ENCODE data around the gene TMEM108. TPM values are rescaled to one million over a fixed set of nuclear protein-coding genes. Genes with fewer than 3 reads are reported as not detected.

Gene TMEM108
- total RNA-seq, 4 donors from 2014 or later, result 0.21 to 1.5 TPM; not detected in 2

DNA sequence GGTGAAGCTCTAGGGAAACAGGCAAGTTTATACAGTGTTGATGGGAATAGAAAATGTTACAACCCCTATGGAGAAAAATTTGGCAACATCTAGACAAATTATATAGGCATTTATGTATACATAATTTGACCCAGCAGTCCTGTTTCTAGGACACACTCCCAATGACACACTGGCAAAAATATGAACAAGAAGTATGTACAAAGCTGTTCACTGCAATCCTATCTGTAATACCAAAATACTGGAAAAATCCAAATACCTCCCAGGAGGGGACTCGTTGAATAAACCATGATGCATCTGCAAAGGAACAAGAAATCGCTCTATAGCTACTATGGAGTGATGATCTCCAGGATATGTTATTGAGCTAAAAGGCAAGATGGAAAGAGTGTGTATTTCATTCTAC is 370.2 kb downstream of the TMEM108 start:
- WGBS, 2 donors, result 75 to 86% methylated on average over 2 of the region's 2 CpGs
- TF ChIP-seq POLR2A (IDR thresholded peaks at IDR 0.05) (no peak), EP300 (IDR thresholded peaks at IDR 0.05) (no peak)
- TF ChIP-seq, protein P1, sequence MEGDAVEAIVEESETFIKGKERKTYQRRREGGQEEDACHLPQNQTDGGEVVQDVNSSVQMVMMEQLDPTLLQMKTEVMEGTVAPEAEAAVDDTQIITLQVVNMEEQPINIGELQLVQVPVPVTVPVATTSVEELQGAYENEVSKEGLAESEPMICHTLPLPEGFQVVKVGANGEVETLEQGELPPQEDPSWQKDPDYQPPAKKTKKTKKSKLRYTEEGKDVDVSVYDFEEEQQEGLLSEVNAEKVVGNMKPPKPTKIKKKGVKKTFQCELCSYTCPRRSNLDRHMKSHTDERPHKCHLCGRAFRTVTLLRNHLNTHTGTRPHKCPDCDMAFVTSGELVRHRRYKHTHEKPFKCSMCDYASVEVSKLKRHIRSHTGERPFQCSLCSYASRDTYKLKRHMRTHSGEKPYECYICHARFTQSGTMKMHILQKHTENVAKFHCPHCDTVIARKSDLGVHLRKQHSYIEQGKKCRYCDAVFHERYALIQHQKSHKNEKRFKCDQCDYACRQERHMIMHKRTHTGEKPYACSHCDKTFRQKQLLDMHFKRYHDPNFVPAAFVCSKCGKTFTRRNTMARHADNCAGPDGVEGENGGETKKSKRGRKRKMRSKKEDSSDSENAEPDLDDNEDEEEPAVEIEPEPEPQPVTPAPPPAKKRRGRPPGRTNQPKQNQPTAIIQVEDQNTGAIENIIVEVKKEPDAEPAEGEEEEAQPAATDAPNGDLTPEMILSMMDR (IDR thresholded peaks at IDR 0.05), result no peak
- Histone ChIP-seq H3K27ac (no peak overlapping the region), H3K27me3 (peaks cover 0 to 3% of the 10 kb centered on the region in 2 donors), H3K4me1 (peaks cover 0 to 10% (median 3%) of the 10 kb centered on the region in 4 donors), H3K4me3 (no peak overlapping the region), H3K36me3 (no peaks in the 10 kb centered on the region), H3K9me3 (no peaks in the 10 kb centered on the region)
- no peak for DNase-seq (ENCODE audit: low spot score in 2 of 2)

DNA sequence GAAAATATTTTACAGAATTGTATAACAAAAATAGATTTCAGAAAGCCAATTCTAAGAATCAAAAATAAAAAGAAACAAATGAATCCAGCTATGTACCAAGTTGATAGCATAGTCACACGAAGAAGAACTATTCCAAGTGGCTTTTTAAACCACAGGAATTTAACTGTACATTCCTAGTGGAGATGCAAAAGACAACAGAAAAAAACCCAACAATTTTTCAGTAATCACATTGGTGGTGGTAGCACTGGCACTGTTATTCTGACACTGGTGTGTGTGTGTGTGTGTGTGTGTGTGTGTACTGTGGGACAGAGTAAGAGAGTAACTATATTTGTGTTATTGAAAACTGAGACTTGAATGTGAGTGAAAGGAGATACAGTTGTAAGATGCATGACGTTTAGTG is 370.8 kb downstream of the TMEM108 start:
- no peak for DNase-seq (ENCODE audit: low spot score in 2 of 2)
- peaks cover 0 to 15% (median 4%) of the 10 kb centered on the region in 4 donors for H3K4me1 ChIP-seq
- H3K9me3 ChIP-seq, result no peaks in the 10 kb centered on the region
- H3K27me3 ChIP-seq, result peaks cover 0 to 3% of the 10 kb centered on the region in 2 donors
- no peak overlapping the region for H3K4me3 ChIP-seq
- no peak for TF ChIP-seq POLR2A (IDR thresholded peaks at IDR 0.05)
- TF ChIP-seq EP300 (IDR thresholded peaks at IDR 0.05), result no peak
- TF ChIP-seq, protein P1 (IDR thresholded peaks at IDR 0.05), result no peak
- no peak overlapping the region for H3K27ac ChIP-seq
- WGBS, 2 donors, result 51 to 63% methylated on average over 2 of the region's 2 CpGs
- no peaks in the 10 kb centered on the region for H3K36me3 ChIP-seq

DNA sequence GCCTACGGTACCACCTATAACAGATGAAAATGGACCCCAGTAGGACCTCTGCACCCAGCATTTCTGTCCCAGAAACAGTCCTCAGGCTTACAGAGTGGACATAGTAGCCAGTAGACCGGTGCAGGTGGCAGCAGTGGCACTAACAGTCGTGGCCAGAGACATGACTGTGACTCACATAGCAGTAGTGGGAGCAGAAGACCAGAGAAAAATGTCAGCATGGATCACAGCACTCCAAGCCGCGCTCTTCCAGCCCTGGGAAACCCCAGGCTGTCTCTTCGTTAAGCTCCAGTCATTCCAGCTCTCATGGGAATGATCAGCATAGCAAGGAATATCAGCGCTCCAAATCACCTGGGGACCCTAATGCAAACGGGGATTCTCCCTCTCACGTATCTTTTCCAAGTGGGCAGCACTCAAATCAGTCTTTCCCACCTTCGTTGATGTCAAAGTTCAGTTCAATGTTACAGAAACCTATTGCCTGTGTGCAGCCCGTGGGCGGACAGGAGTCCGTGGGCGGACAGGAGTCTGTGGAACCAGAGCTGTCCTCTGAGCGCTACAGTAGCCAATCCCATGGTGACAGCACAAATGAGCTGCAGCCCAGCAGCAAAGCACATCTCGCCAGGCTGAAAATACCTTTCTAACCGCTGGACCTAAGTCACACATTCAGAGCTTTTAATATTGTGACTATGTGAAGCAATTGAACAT is 372.2 kb downstream of the TMEM108 start:
- Histone ChIP-seq H3K27ac (no peak overlapping the region), H3K4me1 (peaks cover 0 to 15% (median 4%) of the 10 kb centered on the region in 4 donors), H3K4me3 (no peak overlapping the region), H3K9me3 (no peaks in the 10 kb centered on the region), H3K36me3 (no peaks in the 10 kb centered on the region), H3K27me3 (peaks cover 0 to 3% of the 10 kb centered on the region in 2 donors)
- TF ChIP-seq EP300 (IDR thresholded peaks at IDR 0.05) (no peak), POLR2A (IDR thresholded peaks at IDR 0.05) (no peak)
- TF ChIP-seq, protein P1 (IDR thresholded peaks at IDR 0.05), result no peak
- 73 to 83% methylated on average over 17 of the region's 17 CpGs for WGBS, 2 donors
- DNase-seq (ENCODE audit: low spot score in 2 of 2), result no peak

DNA sequence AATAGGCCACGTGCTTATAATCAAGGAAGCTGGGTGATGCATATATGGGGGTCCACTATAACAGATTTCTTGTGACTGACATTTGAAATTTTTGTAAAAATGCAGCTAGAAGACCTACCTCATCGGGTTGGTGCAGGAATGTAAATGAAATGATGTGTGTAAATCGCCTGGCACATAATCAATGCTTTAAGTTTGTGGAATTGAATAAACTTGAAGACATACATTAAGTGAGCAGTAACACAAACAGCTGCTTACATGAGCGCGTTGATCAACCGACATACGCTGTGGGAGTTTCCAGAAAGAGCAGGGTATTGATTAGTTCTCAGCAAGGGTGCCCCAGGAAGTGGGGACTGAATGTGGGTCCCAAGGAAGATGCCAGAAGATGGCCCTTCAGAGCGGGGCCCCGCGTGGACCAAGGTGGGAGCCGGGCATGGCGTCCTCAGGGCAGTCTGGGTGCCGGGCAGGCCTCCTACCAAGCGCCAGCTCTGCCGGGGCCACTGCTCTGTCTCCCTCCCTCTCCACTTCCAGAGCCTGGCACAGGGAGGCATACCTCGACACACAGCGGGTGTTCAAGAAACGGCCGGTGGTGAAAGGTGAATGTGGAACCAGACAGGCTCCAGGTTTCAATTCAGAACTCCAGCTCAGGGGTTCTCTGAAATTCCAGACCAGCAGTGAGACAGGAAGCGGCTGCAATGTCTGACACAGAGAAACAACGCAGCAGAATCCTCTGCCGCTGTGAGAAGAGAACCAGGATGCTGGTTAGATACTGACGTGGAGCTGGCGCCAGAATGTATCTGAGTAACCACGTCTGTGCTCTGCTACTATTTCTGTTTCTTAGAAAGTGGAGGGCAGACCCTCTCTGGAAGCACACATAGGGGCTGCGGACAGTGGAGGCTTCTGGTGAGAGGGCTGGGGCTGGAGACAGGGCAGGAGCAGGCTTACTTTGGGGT is 374.3 kb downstream of the TMEM108 start:
- 68% methylated on average over 26 of the region's 26 CpGs for WGBS, 2 donors
- no peak overlapping the region for H3K4me3 ChIP-seq
- no peak for DNase-seq (ENCODE audit: low spot score in 2 of 2)

More for the DNA sequence above, 374.3 kb downstream of the TMEM108 start:
- Histone ChIP-seq H3K9me3 (no peaks in the 10 kb centered on the region), H3K4me1 (peaks cover 0 to 15% (median 4%) of the 10 kb centered on the region in 4 donors), H3K27ac (no peak overlapping the region), H3K36me3 (no peaks in the 10 kb centered on the region), H3K27me3 (peaks cover 0 to 3% of the 10 kb centered on the region in 2 donors)
- TF ChIP-seq POLR2A (IDR thresholded peaks at IDR 0.05) (no peak), EP300 (IDR thresholded peaks at IDR 0.05) (no peak)
- TF ChIP-seq, protein P1 (IDR thresholded peaks at IDR 0.05), result no peak
